Coronary artery (tissue), 2 donors: ENCODE data around the gene RAD52.

ENCODE experiments used
- DNase-seq: peaks from one replicate; pipeline ENCODE4 v3.0.0-alpha.2; 2017; ENCODE audit warnings: low spot score
- H3K27ac ChIP-seq, 2 donors: fragments of 200-600 bp; sonication (generic); one replicate each; pipeline ENCODE4 v1.5.1; 2016 to 2019
- H3K4me3 ChIP-seq: fragments of 200-600 bp; sonication (generic); 2 replicates; pipeline ENCODE4 v1.5.1; 2016; ENCODE audit warnings: mild to moderate bottlenecking, moderate library complexity
- TF ChIP-seq, protein P1 (sequence below): fragments of 200-600 bp; sonication (generic); IDR thresholded peaks from one replicate; pipeline ENCODE4 v1.5.1; 2019; ENCODE audit warnings: antibody characterized with exemption

Gene RAD52

DNA sequence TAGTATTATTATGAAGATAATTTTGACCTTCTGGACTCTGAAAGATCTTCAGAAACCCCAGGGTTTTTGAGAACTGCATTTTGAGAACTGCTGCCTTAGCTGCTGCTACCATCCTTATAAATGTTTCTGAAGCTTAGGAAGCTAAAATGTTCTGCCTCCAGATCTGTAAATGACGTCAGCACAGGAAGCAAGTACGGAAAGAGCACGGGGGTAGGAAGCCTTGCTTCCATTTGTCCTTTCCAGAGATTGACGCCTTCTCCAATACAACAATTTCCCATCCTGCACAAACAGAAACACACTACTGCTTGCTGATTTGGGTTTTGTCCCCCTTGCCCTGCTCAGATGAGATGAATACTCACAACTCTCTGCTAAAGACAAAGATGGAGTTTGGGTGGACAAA is 17.9 kb downstream of the RAD52 start:
- TF ChIP-seq, protein P1, sequence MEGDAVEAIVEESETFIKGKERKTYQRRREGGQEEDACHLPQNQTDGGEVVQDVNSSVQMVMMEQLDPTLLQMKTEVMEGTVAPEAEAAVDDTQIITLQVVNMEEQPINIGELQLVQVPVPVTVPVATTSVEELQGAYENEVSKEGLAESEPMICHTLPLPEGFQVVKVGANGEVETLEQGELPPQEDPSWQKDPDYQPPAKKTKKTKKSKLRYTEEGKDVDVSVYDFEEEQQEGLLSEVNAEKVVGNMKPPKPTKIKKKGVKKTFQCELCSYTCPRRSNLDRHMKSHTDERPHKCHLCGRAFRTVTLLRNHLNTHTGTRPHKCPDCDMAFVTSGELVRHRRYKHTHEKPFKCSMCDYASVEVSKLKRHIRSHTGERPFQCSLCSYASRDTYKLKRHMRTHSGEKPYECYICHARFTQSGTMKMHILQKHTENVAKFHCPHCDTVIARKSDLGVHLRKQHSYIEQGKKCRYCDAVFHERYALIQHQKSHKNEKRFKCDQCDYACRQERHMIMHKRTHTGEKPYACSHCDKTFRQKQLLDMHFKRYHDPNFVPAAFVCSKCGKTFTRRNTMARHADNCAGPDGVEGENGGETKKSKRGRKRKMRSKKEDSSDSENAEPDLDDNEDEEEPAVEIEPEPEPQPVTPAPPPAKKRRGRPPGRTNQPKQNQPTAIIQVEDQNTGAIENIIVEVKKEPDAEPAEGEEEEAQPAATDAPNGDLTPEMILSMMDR, result no peak

DNA sequence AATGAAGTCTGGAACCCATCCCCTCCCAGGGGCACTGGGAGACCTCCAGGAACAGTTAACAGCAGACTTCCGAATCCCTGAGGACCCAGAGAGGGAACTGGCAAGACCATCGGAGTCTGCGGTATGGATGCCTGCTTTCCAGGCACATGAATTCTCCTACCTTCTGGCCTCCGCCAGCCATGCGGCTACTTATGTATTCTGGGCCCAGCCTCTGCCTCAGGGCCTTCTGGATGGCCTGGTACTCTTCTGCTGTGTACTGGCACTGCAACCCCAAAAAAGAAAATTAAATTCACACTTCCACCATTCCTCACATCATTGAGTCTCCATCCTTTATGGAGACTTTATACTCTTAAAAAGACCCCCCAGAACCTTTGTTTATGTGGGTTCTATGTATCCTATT is 18.4 kb downstream of the RAD52 start:
- DNase-seq, result no peak
- TF ChIP-seq, protein P1, result no peak
- H3K4me3 ChIP-seq, result no peak overlapping the region
- H3K27ac ChIP-seq, result no peak overlapping the region

More for the DNA sequence above, 17.9 kb downstream of the RAD52 start:
- DNase-seq, result no peak
- Histone ChIP-seq H3K27ac (no peak overlapping the region), H3K4me3 (no peak overlapping the region)

DNA sequence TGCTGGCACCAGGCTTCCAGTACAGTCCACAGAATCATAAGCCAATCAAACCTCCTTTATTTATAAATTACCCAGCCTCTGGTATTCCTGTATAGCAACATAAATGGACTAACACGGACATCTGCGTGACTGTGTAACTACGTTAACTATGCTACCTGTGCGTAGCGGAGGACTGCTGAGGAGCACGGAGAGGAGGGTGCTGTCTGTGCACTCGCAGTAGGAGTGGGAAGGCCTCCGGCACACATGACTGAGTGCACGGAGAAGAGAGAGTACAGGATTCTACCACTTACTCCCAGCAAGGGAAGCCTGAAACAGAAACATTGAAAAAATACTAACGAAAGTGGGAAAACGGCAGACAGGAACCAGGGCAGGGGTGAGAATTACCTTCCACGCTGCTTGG is 22.9 kb downstream of the RAD52 start:
- DNase-seq, result no peak
- TF ChIP-seq, protein P1, result no peak
- no peak overlapping the region for H3K4me3 ChIP-seq
- no peak overlapping the region for H3K27ac ChIP-seq

DNA sequence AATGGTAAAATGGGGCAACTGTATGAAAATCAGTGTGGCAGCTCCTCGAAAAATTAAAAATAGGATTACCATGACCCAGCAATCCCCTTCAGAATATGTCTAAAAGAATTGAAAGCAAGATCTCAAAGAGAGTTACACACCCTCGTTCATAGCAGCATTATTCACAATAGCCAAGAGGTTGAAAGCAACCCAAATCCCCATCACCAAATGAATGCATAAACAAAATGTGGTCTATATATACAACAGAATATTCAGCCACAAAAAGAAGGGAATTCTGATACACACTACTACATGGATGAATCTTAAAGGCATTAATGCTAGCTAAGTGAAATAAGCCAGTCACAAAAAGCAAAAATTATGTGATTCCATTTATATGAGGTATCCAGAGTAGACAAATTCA is 27.2 kb downstream of the RAD52 start:
- Histone ChIP-seq H3K4me3 (no peak overlapping the region), H3K27ac (no peak overlapping the region)
- TF ChIP-seq, protein P1, result no peak
- no peak for DNase-seq

DNA sequence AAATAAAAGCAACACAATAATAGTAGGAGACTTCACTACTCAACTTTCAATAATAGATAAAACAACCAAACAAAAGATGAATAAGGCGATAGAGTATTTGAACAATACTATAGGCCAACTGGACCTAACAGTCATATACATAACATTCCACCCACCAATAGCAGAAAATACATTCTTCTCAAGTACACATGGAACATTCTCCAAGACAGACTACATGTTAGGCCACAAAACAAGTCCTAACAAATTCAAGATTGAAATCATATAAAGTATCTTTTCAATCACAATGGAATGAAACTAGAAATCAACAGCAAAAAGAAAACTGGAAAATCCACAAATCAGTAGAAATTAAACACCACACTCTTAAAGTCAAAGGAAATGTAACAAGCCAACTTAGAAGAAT is 28.8 kb downstream of the RAD52 start:
- no peak overlapping the region for H3K4me3 ChIP-seq
- TF ChIP-seq, protein P1, result no peak
- H3K27ac ChIP-seq, result no peak overlapping the region
- no peak for DNase-seq

DNA sequence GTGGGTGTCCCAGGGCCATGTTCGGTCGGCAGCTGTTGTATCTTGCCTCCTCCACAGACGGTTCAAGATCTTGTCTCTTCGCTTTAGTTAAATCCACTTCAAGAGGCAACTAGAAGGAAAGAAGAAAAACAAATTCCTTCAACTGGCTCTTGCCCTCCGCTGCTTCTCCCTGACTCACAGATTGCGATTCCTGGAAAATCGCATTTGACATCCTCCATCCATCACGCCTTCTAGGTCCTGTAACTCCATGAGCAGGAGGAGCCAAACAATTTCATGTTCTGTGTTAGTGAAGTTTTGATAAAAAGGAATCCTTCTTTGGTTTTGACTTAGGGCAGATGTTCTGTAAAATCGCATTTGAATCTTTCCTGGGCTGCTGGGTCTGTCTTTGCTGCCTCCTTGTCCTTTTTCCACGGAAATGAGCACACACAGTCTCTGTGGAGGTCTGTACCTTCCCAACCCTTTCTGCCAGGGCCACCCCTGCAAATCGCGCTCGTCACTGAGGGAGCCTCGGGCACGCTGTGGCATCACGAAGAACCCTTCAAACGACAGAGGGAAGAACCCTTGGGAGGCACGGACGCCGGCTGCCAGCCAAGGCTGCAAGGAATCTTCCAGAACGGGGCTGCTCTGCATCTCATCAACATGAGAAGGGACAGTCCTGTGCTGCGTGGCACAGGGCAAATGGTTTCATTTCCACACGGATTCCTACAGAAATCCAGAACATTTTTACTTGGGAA is 32.6 kb downstream of the RAD52 start:
- no peak overlapping the region for H3K27ac ChIP-seq
- TF ChIP-seq, protein P1, result no peak
- no peak for DNase-seq
- H3K4me3 ChIP-seq, result no peak overlapping the region

DNA sequence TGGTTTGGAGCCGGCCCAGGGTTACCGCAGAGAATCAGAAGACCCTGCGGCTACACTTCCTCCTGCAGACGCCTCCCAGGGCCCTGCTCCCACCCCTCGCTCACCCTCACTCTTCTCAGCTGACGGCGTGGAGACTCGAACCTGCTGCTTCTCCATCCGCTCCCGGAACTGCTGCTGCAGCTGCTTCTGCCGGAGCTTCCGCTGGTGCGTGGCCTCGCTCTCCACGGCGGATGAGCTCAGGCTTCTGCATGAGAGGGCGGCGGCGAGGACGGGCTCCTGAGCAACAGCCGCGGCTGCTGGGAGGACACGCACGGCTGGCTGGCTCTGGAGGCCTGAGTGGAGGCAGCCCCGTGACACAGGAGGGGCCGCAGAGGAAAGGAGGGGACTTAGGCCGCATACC is 33.3 kb downstream of the RAD52 start:
- DNase-seq, result no peak
- TF ChIP-seq, protein P1, result no peak
- H3K27ac ChIP-seq, result no peak overlapping the region
- H3K4me3 ChIP-seq, result no peak overlapping the region
